Activated T-cell treated with anti-CD3 and anti-CD28 coated beads, Interleukin-2, amount 50 U/mL, for 4 hours (primary cell): ENCODE measurements around the gene IRS1. TPM values are rescaled to one million over a fixed set of nuclear protein-coding genes. Genes with fewer than 3 reads are reported as not detected.

Source experiments
- ATAC-seq, 2 donors: fragments of 200-7000 bp; cut with Tn5 transposase; one replicate each; pipeline ENCODE4 v1.10.0; 2021
- DNase-seq: peaks from one replicate; pipeline ENCODE4 v3.0.0-alpha.2; 2020
- H3K27me3 Mint-ChIP-seq: one replicate; pipeline ENCODE4 v1.8.0; 2021; ENCODE audit warnings: low read depth, mixed read lengths
- H3K36me3 Mint-ChIP-seq: one replicate; pipeline ENCODE4 v1.8.0; 2022; ENCODE audit warnings: mixed read lengths; ENCODE audit not compliant: insufficient read depth
- H3K4me1 Mint-ChIP-seq: one replicate; pipeline ENCODE4 v1.8.0; 2021; ENCODE audit warnings: low read depth, mixed read lengths
- H3K4me3 Mint-ChIP-seq: one replicate; pipeline ENCODE4 v1.8.0; 2021; ENCODE audit warnings: mild to moderate bottlenecking, moderate library complexity, mixed read lengths
- H3K9me3 Mint-ChIP-seq: one replicate; pipeline ENCODE4 v1.8.0; 2021; ENCODE audit warnings: mixed read lengths
- total RNA-seq, 3 donors: library from RNA; stranded (reverse); gene quantifications; one replicate each; pipeline ENCODE4 v1.2.1, GENCODE V29; 2021

IRS1 gene
- total RNA-seq, 3 donors from 2014 or later, result 3.9 to 4.6 (median 4.6) TPM

DNA sequence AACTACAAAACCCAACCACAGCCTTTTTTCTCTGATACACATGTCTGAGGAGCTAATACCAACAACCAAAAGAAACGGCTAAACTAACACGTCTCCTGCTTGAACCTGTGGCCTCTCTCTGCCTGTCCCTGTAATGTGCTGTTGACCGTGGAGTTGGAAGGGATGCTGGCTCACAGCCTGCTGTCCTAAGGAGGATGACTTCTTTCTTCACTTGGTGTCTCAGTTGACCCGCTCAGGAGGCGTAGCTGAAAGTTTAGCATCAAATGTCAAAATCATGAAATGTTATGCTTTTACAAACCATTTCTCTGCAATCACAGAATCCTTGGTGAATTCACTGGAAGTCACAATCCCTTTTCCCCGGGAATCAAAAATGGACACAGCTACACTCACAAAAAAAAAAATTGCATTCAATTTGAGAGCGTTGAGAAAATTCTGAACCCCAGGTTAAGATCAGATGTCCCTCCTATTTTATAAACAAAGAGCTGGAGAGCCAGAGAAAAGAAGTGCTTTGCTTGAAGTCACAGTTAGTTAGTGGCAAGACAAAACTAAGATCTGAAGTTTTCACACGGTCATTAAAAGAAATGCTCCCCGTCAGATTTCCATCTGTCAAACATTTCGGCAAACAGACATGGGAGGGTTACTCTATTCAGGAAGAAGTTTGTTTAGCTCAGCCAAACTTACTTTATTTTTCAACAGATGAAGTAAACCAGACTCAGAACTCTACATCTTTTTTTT is 74.3 kb downstream of the IRS1 start:
- peaks cover 24% of the 10 kb centered on the region for H3K27me3 Mint-ChIP-seq
- DNase-seq, result no peak
- ATAC-seq, result no peak

DNA sequence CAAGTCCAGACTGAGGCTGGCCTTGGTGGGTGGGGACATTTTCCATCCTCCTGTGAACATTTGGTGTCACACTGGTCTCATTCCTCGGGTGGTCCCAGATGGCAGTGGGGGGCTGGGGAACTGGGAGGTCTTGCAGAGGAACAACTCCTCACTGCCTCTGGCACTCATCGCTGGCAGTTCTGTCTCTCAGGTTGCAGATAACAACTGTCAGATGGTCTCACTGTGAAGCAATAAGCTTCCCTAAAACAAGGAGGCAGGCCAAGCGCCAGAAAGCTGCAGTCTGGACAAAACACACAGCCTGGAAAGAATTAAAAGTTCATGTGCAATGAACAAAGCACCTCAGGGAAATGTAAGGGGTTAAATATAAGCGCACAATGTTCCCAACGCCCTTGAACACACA is 78.1 kb downstream of the IRS1 start:
- no peak for DNase-seq
- peaks cover 4% of the 10 kb centered on the region for H3K4me1 Mint-ChIP-seq
- ATAC-seq, result no peak
- no peak overlapping the region for H3K4me3 Mint-ChIP-seq
- H3K27me3 Mint-ChIP-seq, result peaks cover 25% of the 10 kb centered on the region
- no peaks in the 10 kb centered on the region for H3K9me3 Mint-ChIP-seq
- H3K36me3 Mint-ChIP-seq, result no peaks in the 10 kb centered on the region

More for the DNA sequence above, 74.3 kb downstream of the IRS1 start:
- Mint-ChIP-seq H3K36me3 (no peaks in the 10 kb centered on the region), H3K4me3 (no peak overlapping the region), H3K9me3 (no peaks in the 10 kb centered on the region), H3K4me1 (peaks cover 4% of the 10 kb centered on the region)

GRCh38 chr2:226720948-226721347 is 78.7 kb downstream of the IRS1 start:
- no peaks in the 10 kb centered on the region for H3K9me3 Mint-ChIP-seq
- peaks cover 25% of the 10 kb centered on the region for H3K27me3 Mint-ChIP-seq
- no peak overlapping the region for H3K4me3 Mint-ChIP-seq
- DNase-seq, result no peak
- peaks cover 4% of the 10 kb centered on the region for H3K4me1 Mint-ChIP-seq
- ATAC-seq, result no peak
- no peaks in the 10 kb centered on the region for H3K36me3 Mint-ChIP-seq

DNA sequence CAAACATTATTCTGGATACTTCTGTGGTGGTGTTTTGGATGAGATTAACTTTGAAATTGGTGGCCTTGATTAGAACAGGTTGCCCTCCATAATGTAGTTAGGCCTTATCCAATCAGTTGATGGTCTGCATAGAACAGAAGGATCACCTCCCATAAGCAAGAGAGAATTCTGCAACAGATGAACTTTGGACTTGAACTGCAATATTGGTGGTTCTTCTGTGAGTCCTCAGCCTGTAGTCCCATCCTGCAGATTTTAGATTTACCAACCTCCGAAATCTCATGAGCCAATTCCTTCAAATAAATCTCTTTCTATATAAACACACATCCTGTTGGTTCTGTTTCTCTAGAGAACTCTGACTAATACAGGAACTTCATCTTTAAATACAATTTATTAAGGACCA is 81.9 kb downstream of the IRS1 start:
- Mint-ChIP-seq H3K4me3 (no peak overlapping the region), H3K27me3 (peaks cover 10% of the 10 kb centered on the region), H3K9me3 (no peaks in the 10 kb centered on the region), H3K36me3 (no peaks in the 10 kb centered on the region), H3K4me1 (no peaks in the 10 kb centered on the region)
- no peak for DNase-seq
- no peak for ATAC-seq

DNA sequence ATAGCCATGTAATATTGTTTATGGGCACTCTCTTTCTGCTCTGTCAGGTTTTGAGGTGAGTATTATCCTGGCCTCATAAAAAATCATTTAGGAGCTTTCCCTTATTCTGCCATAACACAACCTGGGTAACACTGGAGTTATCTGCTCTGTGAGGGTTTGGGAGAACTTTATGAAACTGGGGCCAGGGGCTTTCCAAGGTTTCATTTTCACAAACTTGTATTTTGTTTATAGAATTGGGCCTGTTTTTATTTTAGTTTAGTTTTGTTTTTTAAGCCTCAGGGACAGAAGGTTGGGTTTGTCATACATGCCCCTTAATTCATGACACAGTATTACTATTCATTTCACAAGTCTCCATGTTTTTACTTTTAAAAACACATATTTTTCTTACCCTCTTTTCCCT is 83.5 kb downstream of the IRS1 start:
- DNase-seq (no peak), ATAC-seq (no peak)
- Mint-ChIP-seq H3K9me3 (no peaks in the 10 kb centered on the region), H3K27me3 (peaks cover 10% of the 10 kb centered on the region), H3K4me3 (no peak overlapping the region), H3K4me1 (no peaks in the 10 kb centered on the region), H3K36me3 (no peaks in the 10 kb centered on the region)

- Mint-ChIP-seq H3K36me3 (no peaks in the 10 kb centered on the region), H3K4me1 (no peaks in the 10 kb centered on the region), H3K27me3 (peaks cover 5% of the 10 kb centered on the region), H3K9me3 (no peaks in the 10 kb centered on the region), H3K4me3 (no peak overlapping the region)
- ATAC-seq (no peak), DNase-seq (no peak)
Measured at GRCh38 chr2:226715347-226715990, 84.2 kb downstream of the IRS1 start.

GRCh38 chr2:226712941-226713340 is 86.7 kb downstream of the IRS1 start:
- Mint-ChIP-seq H3K9me3 (no peaks in the 10 kb centered on the region), H3K27me3 (no peaks in the 10 kb centered on the region), H3K36me3 (no peaks in the 10 kb centered on the region), H3K4me3 (no peak overlapping the region), H3K4me1 (no peaks in the 10 kb centered on the region)
- ATAC-seq (no peak), DNase-seq (no peak)

DNA sequence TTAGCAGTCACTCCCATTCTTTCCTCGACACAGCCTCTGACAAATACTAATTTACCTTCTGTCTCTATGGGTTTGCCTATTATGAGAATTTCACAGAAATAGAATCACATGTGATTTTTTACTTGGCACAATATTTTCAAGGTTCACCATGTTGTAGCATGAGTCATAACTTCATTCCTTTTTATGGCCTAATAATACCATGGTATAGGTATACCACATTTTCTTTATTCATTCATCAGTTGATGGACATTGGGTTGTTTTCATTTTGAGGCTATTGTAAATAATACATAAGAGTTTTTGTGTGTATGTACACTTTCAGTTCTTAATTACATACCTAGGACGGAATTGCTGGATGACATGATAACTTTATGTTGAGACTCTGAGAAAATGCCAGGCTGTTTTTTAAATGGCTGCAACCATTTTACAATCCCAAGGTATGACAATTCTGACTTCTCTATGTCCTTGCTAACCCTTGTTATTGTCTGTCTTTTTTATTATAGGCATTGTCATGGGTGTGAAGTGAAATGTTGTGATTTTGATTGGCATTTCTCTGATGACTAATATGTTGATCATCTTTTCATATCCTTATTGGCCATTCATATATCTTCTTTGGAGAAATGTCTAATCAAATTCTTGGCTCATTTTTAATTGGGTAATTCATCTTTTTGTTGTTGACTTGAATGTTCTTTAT is 87.9 kb downstream of the IRS1 start:
- Mint-ChIP-seq H3K9me3 (no peaks in the 10 kb centered on the region), H3K4me3 (no peak overlapping the region), H3K4me1 (no peaks in the 10 kb centered on the region), H3K27me3 (no peaks in the 10 kb centered on the region), H3K36me3 (no peaks in the 10 kb centered on the region)
- no peak for ATAC-seq
- no peak for DNase-seq

- no peak overlapping the region for H3K4me3 Mint-ChIP-seq
- H3K27me3 Mint-ChIP-seq, result no peaks in the 10 kb centered on the region
- DNase-seq, result no peak
- no peaks in the 10 kb centered on the region for H3K36me3 Mint-ChIP-seq
- H3K9me3 Mint-ChIP-seq, result no peaks in the 10 kb centered on the region
- ATAC-seq, result no peak
- no peaks in the 10 kb centered on the region for H3K4me1 Mint-ChIP-seq
Measured at GRCh38 chr2:226707499-226707898, 92.1 kb downstream of the IRS1 start.

- no peak for DNase-seq
- Mint-ChIP-seq H3K36me3 (no peaks in the 10 kb centered on the region), H3K9me3 (no peaks in the 10 kb centered on the region), H3K4me3 (no peak overlapping the region), H3K4me1 (no peaks in the 10 kb centered on the region), H3K27me3 (no peaks in the 10 kb centered on the region)
- ATAC-seq, result no peak
Measured at GRCh38 chr2:226705965-226706364, 93.7 kb downstream of the IRS1 start.

DNA sequence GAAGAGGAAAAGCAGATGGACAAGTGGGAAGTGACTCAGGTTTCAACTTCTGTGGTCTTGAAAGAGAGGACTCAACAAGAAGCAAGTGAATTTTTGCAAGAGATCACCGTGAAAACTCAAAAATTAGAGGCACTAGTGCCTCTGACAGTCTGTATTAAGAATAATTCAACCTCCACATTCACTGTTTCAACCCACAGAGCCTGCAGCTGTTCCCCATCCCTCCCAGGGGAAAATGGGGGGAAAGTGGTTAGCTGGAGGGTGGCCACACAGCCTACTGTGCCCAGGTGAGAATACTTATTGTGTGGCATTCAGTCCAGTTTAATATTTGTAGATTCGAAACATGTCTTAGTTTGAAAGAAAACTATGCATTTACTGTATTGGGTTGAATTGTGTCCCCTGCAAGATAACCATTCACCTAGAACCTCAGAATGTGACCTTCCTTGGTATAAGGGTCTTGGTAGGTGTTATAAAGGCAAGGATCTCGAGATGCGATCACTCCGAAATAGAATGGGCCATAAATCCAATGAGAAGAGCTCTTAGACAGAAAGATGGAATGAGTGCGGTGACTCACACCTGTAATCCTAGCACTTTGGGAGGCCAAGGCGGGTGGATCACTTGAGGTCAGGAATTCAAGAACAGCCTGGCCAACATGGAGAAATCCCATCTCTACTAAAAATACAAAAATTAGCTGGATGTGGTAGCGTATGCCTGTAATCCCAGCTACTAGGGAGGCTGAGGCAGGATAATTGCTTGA is 94.3 kb downstream of the IRS1 start:
- ATAC-seq (no peak), DNase-seq (no peak)
- no peaks in the 10 kb centered on the region for H3K4me1 Mint-ChIP-seq
- H3K36me3 Mint-ChIP-seq, result no peaks in the 10 kb centered on the region
- no peaks in the 10 kb centered on the region for H3K27me3 Mint-ChIP-seq
- H3K9me3 Mint-ChIP-seq, result no peaks in the 10 kb centered on the region
- no peak overlapping the region for H3K4me3 Mint-ChIP-seq

DNA sequence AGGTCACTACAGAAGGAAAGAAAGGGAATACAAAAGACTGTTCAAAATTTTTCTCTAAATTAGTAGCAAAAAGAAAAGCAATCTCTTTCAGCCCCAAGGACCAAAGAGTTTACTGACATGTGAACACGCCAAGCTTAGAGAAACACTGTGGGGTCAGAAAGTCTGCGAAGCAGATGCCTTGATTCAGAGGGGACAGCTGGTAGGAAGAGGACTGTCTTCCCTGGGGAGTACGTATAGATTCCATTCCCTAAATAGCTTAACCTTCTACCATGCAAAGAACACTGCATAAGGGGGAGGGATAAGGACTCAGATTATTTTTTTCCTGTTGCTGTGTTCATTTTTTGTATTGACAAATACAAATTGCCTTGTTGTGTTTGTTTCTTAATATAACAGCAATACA is 96.1 kb downstream of the IRS1 start:
- no peak for ATAC-seq
- H3K27me3 Mint-ChIP-seq, result no peaks in the 10 kb centered on the region

GRCh38 chr2:226702376-226702775 is 97.2 kb downstream of the IRS1 start:
- no peak for DNase-seq
- H3K27me3 Mint-ChIP-seq, result no peaks in the 10 kb centered on the region
- H3K36me3 Mint-ChIP-seq, result no peaks in the 10 kb centered on the region
- no peaks in the 10 kb centered on the region for H3K9me3 Mint-ChIP-seq
- no peak overlapping the region for H3K4me3 Mint-ChIP-seq
- ATAC-seq, result no peak
- H3K4me1 Mint-ChIP-seq, result no peaks in the 10 kb centered on the region

More for the DNA sequence above, 96.1 kb downstream of the IRS1 start:
- no peaks in the 10 kb centered on the region for H3K36me3 Mint-ChIP-seq
- no peak overlapping the region for H3K4me3 Mint-ChIP-seq
- no peak for DNase-seq
- no peaks in the 10 kb centered on the region for H3K9me3 Mint-ChIP-seq
- H3K4me1 Mint-ChIP-seq, result no peaks in the 10 kb centered on the region

- H3K4me3 Mint-ChIP-seq, result no peak overlapping the region
- DNase-seq, result no peak
- no peaks in the 10 kb centered on the region for H3K36me3 Mint-ChIP-seq
- H3K4me1 Mint-ChIP-seq, result no peaks in the 10 kb centered on the region
- H3K27me3 Mint-ChIP-seq, result no peaks in the 10 kb centered on the region
- no peaks in the 10 kb centered on the region for H3K9me3 Mint-ChIP-seq
- no peak for ATAC-seq
Measured at GRCh38 chr2:226701052-226701451, 98.6 kb downstream of the IRS1 start.
